GM06990 (cell line): ENCODE measurements around the gene CAPZB.
A peak's percentile ranks its signal among the peaks of the same experiment; 100 is the strongest.

Source experiments
- DNase-seq: peaks from one replicate; pipeline ENCODE4 v3.0.0-alpha.2; 2011; ENCODE audit not compliant: insufficient read length; ENCODE audit errors: extremely low read depth
- H3K27me3 ChIP-seq: replicated peaks from 2 replicates; pipeline ENCODE4 v1.6.0; 2011; ENCODE audit warnings: low read length; ENCODE audit not compliant: control insufficient read depth, insufficient read depth
- H3K36me3 ChIP-seq: 2 replicates; pipeline ENCODE4 v1.5.1; 2011; ENCODE audit warnings: low read length; ENCODE audit not compliant: control insufficient read depth, insufficient read depth
- H3K4me3 ChIP-seq: replicated peaks from 2 replicates; pipeline ENCODE4 v1.5.1; 2011; ENCODE audit warnings: low read depth, mild to moderate bottlenecking, control low read depth, low read length
- TF ChIP-seq, protein P1 (sequence below): IDR thresholded peaks from 2 replicates; pipeline ENCODE4 v1.5.1; 2011; ENCODE audit warnings: low read length, control low read depth, mild to moderate bottlenecking, inconsistent platforms; ENCODE audit not compliant: insufficient read depth, poor library complexity, severe bottlenecking

The CAPZB gene

GRCh38 chr1:19311931-19312781 lies 173.2 kb downstream of the CAPZB start, which contains the start of the genes AKR7A2 and SLC66A1:
AKR7A2 (minus strand) TSS chr1:19312144; CDS start chr1:19312124, 20 bp downstream.
SLC66A1 (plus strand) TSS chr1:19312326; CDS start chr1:19317678, 5,352 bp downstream.
- Histone ChIP-seq H3K27me3 (no peaks in the 10 kb centered on the region), H3K4me3 (peak within 1 kb of the TSS; percentile 82)
- TF ChIP-seq, protein P1, sequence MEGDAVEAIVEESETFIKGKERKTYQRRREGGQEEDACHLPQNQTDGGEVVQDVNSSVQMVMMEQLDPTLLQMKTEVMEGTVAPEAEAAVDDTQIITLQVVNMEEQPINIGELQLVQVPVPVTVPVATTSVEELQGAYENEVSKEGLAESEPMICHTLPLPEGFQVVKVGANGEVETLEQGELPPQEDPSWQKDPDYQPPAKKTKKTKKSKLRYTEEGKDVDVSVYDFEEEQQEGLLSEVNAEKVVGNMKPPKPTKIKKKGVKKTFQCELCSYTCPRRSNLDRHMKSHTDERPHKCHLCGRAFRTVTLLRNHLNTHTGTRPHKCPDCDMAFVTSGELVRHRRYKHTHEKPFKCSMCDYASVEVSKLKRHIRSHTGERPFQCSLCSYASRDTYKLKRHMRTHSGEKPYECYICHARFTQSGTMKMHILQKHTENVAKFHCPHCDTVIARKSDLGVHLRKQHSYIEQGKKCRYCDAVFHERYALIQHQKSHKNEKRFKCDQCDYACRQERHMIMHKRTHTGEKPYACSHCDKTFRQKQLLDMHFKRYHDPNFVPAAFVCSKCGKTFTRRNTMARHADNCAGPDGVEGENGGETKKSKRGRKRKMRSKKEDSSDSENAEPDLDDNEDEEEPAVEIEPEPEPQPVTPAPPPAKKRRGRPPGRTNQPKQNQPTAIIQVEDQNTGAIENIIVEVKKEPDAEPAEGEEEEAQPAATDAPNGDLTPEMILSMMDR = no peak

GRCh38 chr1:19311503-19311930 lies 173.8 kb downstream of the CAPZB start:
- Histone ChIP-seq H3K27me3 (no peaks in the 10 kb centered on the region), H3K36me3 (no peaks in the 10 kb centered on the region; the same call in 1 of the 2 replicates), H3K4me3 (peak overlapping the region; percentile 82)
- no peak for DNase-seq
- TF ChIP-seq, protein P1 = no peak

More at GRCh38 chr1:19311931-19312781, 173.2 kb downstream of the CAPZB start, which contains the start of the genes AKR7A2 and SLC66A1:
- peak; percentile 94 for DNase-seq
- H3K36me3 ChIP-seq = no peaks in the 10 kb centered on the region; the same call in 1 of the 2 replicates

GRCh38 chr1:19310720-19311502 lies 174.4 kb downstream of the CAPZB start:
- no peaks in the 10 kb centered on the region for H3K27me3 ChIP-seq
- H3K4me3 ChIP-seq = peak overlapping the region; percentile 82
- TF ChIP-seq, protein P1 = no peak
- no peaks in the 10 kb centered on the region; the same call in 1 of the 2 replicates for H3K36me3 ChIP-seq
- DNase-seq = no peak

- Histone ChIP-seq H3K27me3 (no peaks in the 10 kb centered on the region), H3K36me3 (peaks cover 2% of the 10 kb centered on the region), H3K4me3 (no peak overlapping the region)
- no peak for DNase-seq
- TF ChIP-seq, protein P1 = no peak
These were observed 175.3 kb downstream of the CAPZB start for GRCh38 chr1:19310061-19310460.

GRCh38 chr1:19309123-19309813 lies 176.1 kb downstream of the CAPZB start:
- no peak for DNase-seq
- Histone ChIP-seq H3K4me3 (no peak overlapping the region), H3K36me3 (peaks cover 2% of the 10 kb centered on the region), H3K27me3 (no peaks in the 10 kb centered on the region)
- TF ChIP-seq, protein P1 = no peak
